Fibroblast of the conjunctiva (primary cell): ENCODE measurements around the gene HS3ST5.

Source experiments
- DNase-seq: peaks from one replicate; pipeline ENCODE4 v3.0.0-alpha.2; 2010; ENCODE audit warnings: low read depth

HS3ST5 gene

GRCh38 chr6:114194362-114195026, 148.3 kb downstream of the HS3ST5 start:
- no peak for DNase-seq

- no peak for DNase-seq
Observed at GRCh38 chr6:114187563-114187962, 155.3 kb downstream of the HS3ST5 start.

- no peak for DNase-seq
Observed at GRCh38 chr6:114181664-114182063, 161.2 kb downstream of the HS3ST5 start.

- no peak for DNase-seq
Observed at GRCh38 chr6:114179411-114179810, 163.4 kb downstream of the HS3ST5 start.

GRCh38 chr6:114176726-114177125, 166.1 kb downstream of the HS3ST5 start:
- DNase-seq, result no peak

GRCh38 chr6:114172576-114173260, 170.1 kb downstream of the HS3ST5 start:
- DNase-seq, result no peak

- no peak for DNase-seq
Observed at GRCh38 chr6:114171473-114171872, 171.3 kb downstream of the HS3ST5 start.

GRCh38 chr6:114170958-114171387, 171.8 kb downstream of the HS3ST5 start:
- no peak for DNase-seq

- DNase-seq, result no peak
Observed at GRCh38 chr6:114170372-114170771, 172.5 kb downstream of the HS3ST5 start.

- no peak for DNase-seq
Observed at GRCh38 chr6:114169763-114170162, 173.1 kb downstream of the HS3ST5 start.

- DNase-seq, result no peak
Observed at GRCh38 chr6:114167583-114168576, 174.9 kb downstream of the HS3ST5 start.

- no peak for DNase-seq
Observed at GRCh38 chr6:114164207-114164606, 178.6 kb downstream of the HS3ST5 start.

- DNase-seq, result no peak
Observed at GRCh38 chr6:114162691-114163347, 180.0 kb downstream of the HS3ST5 start.

GRCh38 chr6:114160881-114161280, 181.9 kb downstream of the HS3ST5 start:
- no peak for DNase-seq

- DNase-seq, result no peak
Observed at GRCh38 chr6:114159727-114160126, 183.1 kb downstream of the HS3ST5 start.

- DNase-seq, result no peak
Observed at GRCh38 chr6:114158838-114159694, 183.8 kb downstream of the HS3ST5 start.

GRCh38 chr6:114158411-114158810, 184.4 kb downstream of the HS3ST5 start:
- no peak for DNase-seq

- DNase-seq, result no peak
Observed at GRCh38 chr6:114157848-114158247, 185.0 kb downstream of the HS3ST5 start.

GRCh38 chr6:114155763-114156162, 187.1 kb downstream of the HS3ST5 start:
- no peak for DNase-seq

- no peak for DNase-seq
Observed at GRCh38 chr6:114154812-114155211, 188.0 kb downstream of the HS3ST5 start.

GRCh38 chr6:114153448-114153847, 189.4 kb downstream of the HS3ST5 start:
- no peak for DNase-seq
